SK-N-SH (cell line): Measurements from ENCODE around the gene FAM107A. TPM values are rescaled to one million over a fixed set of nuclear protein-coding genes. Genes with fewer than 3 reads are reported as not detected.

Source experiments
- CHD2 ChIP-seq: fragments of 150-350 bp; IDR thresholded peaks from 2 replicates; pipeline ENCODE4 v1.6.1; 2018; ENCODE audit warnings: low read length; ENCODE audit not compliant: partially characterized antibody
- FOSL2 ChIP-seq: IDR thresholded peaks from 2 replicates; pipeline ENCODE4 v1.4.0; 2012; ENCODE audit warnings: low read depth, mild to moderate bottlenecking, moderate library complexity, borderline replicate concordance
- FOXJ3 ChIP-seq: sonication (generic); formaldehyde crosslinking; IDR thresholded peaks from 2 replicates; pipeline ENCODE4 v1.5.1; 2020; ENCODE audit warnings: mild to moderate bottlenecking, missing genetic modification reagents
- GATA2 ChIP-seq: sonication (generic); formaldehyde crosslinking; IDR thresholded peaks from 2 replicates; pipeline ENCODE4 v1.5.0; 2020; ENCODE audit warnings: mild to moderate bottlenecking, missing genetic modification reagents
- IRF3 ChIP-seq: fragments of 150-350 bp; IDR thresholded peaks from 2 replicates; pipeline ENCODE4 v1.6.1; 2016; ENCODE audit warnings: mild to moderate bottlenecking, low read depth, low read length
- JUND ChIP-seq: IDR thresholded peaks from 2 replicates; pipeline ENCODE4 v1.4.0; 2012
- MEF2A ChIP-seq: IDR thresholded peaks from 2 replicates; pipeline ENCODE4 v1.4.0; 2012; ENCODE audit warnings: low read depth, borderline replicate concordance
- MXI1 ChIP-seq: IDR thresholded peaks from 2 replicates; pipeline ENCODE4 v1.6.1; 2012; ENCODE audit warnings: mild to moderate bottlenecking, low read depth, low read length, improper control_type of control experiment
- PBX3 ChIP-seq: IDR thresholded peaks from 2 replicates; pipeline ENCODE4; 2012
- POLR2AphosphoS5 ChIP-seq: IDR thresholded peaks from 2 replicates; pipeline ENCODE4 v1.6.1; 2012; ENCODE audit warnings: low read depth, low read length
- REST ChIP-seq: IDR thresholded peaks from 2 replicates; pipeline ENCODE4 v1.6.1; 2012; ENCODE audit warnings: mild to moderate bottlenecking, low read depth, low read length, moderate library complexity
- RFX5 ChIP-seq: IDR thresholded peaks from 2 replicates; pipeline ENCODE4 v1.6.1; 2012; ENCODE audit warnings: mild to moderate bottlenecking, improper control_type of control experiment, low read length
- RXRA ChIP-seq: IDR thresholded peaks from 2 replicates; pipeline ENCODE4 v1.4.0; 2012; ENCODE audit warnings: low read depth, mild to moderate bottlenecking, borderline replicate concordance
- SIN3A ChIP-seq: IDR thresholded peaks from 2 replicates; pipeline ENCODE4 v1.6.1; 2012; ENCODE audit warnings: low read depth, mild to moderate bottlenecking, low read length, moderate library complexity, borderline replicate concordance
- TAF1 ChIP-seq: IDR thresholded peaks from 2 replicates; pipeline ENCODE4 v1.6.1; 2012; ENCODE audit warnings: low read depth, mild to moderate bottlenecking, low read length, moderate library complexity, borderline replicate concordance
- USF2 ChIP-seq: fragments of 150-350 bp; IDR thresholded peaks from 2 replicates; pipeline ENCODE4 v1.6.1; 2017; ENCODE audit warnings: antibody characterized with exemption, low read length, low read depth, borderline replicate concordance
- YY1 ChIP-seq: IDR thresholded peaks from 2 replicates; pipeline ENCODE4 v1.4.0; 2012; ENCODE audit warnings: low read depth, mild to moderate bottlenecking
- ZBTB33 ChIP-seq: IDR thresholded peaks from 2 replicates; pipeline ENCODE4 v1.4.0; 2012; ENCODE audit warnings: low read depth, borderline replicate concordance
- polyA plus RNA-seq, 3 experiments: library from polyadenylated mRNA; depleted of rRNA; stranded (reverse); fragments of >200 nt; gene quantifications; 2 replicates each; pipeline ENCODE4 v1.2.3, GENCODE V29; 2012

FAM107A gene
- polyA plus RNA-seq, 1 of the 3 experiments (the other 2 are of a cell fraction) = 0.02 TPM

- TF ChIP-seq SIN3A = no peak
- TF ChIP-seq TAF1 = no peak
- TF ChIP-seq GATA2 (CRISPR knock-in tag) = no peak
- TF ChIP-seq FOXJ3 (CRISPR knock-in tag) = no peak
- TF ChIP-seq PBX3 = peak; percentile 44
- no peak for TF ChIP-seq ZBTB33
- TF ChIP-seq MEF2A = no peak
- no peak for TF ChIP-seq IRF3
- no peak for TF ChIP-seq YY1
- TF ChIP-seq RFX5 = no peak
- no peak for TF ChIP-seq REST
- TF ChIP-seq POLR2AphosphoS5 = no peak
- TF ChIP-seq CHD2 = no peak
- no peak for TF ChIP-seq MXI1
- peak; percentile 37; the same call in 1 of the 2 replicates for TF ChIP-seq JUND
- TF ChIP-seq USF2 = no peak
- TF ChIP-seq RXRA = peak; percentile 11; the same call in 1 of the 2 replicates
- peak; percentile 58; the same call in 1 of the 2 replicates for TF ChIP-seq FOSL2
Observed at GRCh38 chr3:58564456-58565160, 12.6 kb downstream of the FAM107A start (continued).
